Activated CD4-positive, alpha-beta T cell treated with anti-CD3 and anti-CD28 coated beads for 36 hours (primary cell): Measurements from ENCODE around the gene ARPC2. TPM values are rescaled to one million over a fixed set of nuclear protein-coding genes. Genes with fewer than 3 reads are reported as not detected.

Source experiments
- ATAC-seq: fragments of 200-7000 bp; cut with Tn5 transposase; one replicate; pipeline ENCODE4 v1.10.0; 2021; ENCODE audit warnings: mild to moderate bottlenecking, moderate library complexity
- CTCF ChIA-PET: fragments of 350-600 bp; sonication (Branson Sonifier 250); formaldehyde crosslinking; loops from one replicate; lab custom pipeline; 2021; ENCODE audit warnings: antibody characterized with exemption; lab: Charles Lee
- POLR2A ChIA-PET: fragments of 350-600 bp; sonication (Branson Sonifier 250); formaldehyde crosslinking; loops from one replicate; lab custom pipeline; 2021; ENCODE audit warnings: antibody characterized with exemption, inconsistent platforms; lab: Charles Lee
- DNase-seq: peaks from one replicate; pipeline ENCODE4 v3.0.0-alpha.2; 2020
- H3K27ac Mint-ChIP-seq: one replicate; pipeline ENCODE4 v1.8.0; 2021; ENCODE audit warnings: mixed read lengths
- H3K27me3 Mint-ChIP-seq: one replicate; pipeline ENCODE4 v1.8.0; 2021; ENCODE audit warnings: mixed read lengths
- H3K36me3 Mint-ChIP-seq: one replicate; pipeline ENCODE4 v1.8.0; 2021; ENCODE audit warnings: low read depth, mixed read lengths
- H3K4me1 Mint-ChIP-seq: one replicate; pipeline ENCODE4 v1.8.0; 2021; ENCODE audit warnings: mixed read lengths
- H3K4me3 Mint-ChIP-seq: one replicate; pipeline ENCODE4 v1.8.0; 2021; ENCODE audit warnings: mild to moderate bottlenecking, moderate library complexity, mixed read lengths
- H3K9me3 Mint-ChIP-seq: one replicate; pipeline ENCODE4 v1.8.0; 2021; ENCODE audit warnings: low read depth, mixed read lengths
- intact Hi-C, 2 experiments: fragments of 100-400 bp; cut with DNase I in 1 of 2; cut with micrococcal nuclease in 1 of 2; formaldehyde crosslinking; loops; one replicate each; pipeline versions ENCODE4 v1.14.2 to v1.15.1; 2022 to 2024; cut with DNase I, micrococcal nuclease
- total RNA-seq, 2 experiments: library from RNA; stranded (reverse); gene quantifications; one replicate each; pipeline ENCODE4 v1.2.3, GENCODE V29; 2021

The ARPC2 gene
- total RNA-seq, 2 experiments from 2014 or later: 563 to 632 TPM

DNA sequence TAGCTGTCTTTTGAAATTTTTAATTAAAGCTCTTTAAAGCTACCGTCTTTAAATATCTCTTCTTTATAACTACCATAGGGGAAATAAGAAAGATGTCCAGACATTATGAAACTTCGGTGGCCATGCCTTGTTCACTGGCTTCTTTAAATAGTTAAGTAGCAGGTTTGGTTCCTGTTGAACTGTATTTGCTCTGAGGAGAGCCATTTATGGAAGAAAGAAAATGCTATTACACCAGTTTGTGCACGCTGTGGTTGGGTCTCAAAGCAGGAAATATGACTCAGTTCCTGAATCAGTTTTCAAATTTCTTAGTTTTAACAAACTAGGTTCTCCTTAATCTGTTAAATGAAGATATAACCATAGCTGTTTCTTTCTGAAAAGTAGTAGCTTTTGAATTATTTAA, 12.2 kb downstream of the ARPC2 start:
- ATAC-seq (peak; percentile 83), DNase-seq (peak; percentile 70)
- Mint-ChIP-seq H3K4me1 (peaks cover 77% of the 10 kb centered on the region), H3K27ac (peak overlapping the region; percentile 95), H3K27me3 (no peaks in the 10 kb centered on the region), H3K36me3 (peaks cover 85% of the 10 kb centered on the region), H3K9me3 (no peaks in the 10 kb centered on the region), H3K4me3 (peak overlapping the region; percentile 45)
- POLR2A ChIA-PET: interaction anchor here (0.9 to 1.5 kb wide), 3 partner anchors 9 to 13 kb away, joined by 3 to 6 read pairs (median 4); partner anchors contain the start of gene ARPC2
- CTCF ChIA-PET: interaction anchor here (0.6 to 5.0 kb wide), 14 partner anchors 9 to 942 kb away, joined by 3 to 47 read pairs (median 5); partner anchors contain the start of genes ARPC2, CXCR1 and GPBAR1
- intact Hi-C loops: loop anchor here (1.0 to 5.0 kb wide), 6 partner anchors 11 to 668 kb away; partner anchors contain the start of genes AAMP (in 1 of the 2) and PNKD (in 1 of the 2)

DNA sequence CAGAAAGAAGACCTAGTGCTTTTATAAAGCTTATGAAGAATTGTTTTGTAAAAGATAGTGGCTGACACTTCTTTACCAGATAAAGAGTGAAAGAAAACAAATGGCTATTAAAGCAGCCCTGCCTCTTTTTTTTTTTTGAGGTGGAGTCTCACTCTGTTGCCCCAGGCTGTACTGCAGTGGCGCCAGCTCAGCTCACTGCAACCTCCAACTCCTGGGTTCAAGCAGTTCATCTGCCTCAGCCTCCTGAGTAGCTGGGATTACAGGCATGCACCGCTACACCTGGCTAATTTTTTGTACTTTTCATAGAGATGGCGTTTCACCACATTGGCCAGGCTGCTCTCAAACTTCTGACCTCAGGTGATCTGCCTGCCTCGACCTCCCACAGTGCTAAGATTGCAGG, 12.9 kb downstream of the ARPC2 start:
- Mint-ChIP-seq H3K27ac (peak overlapping the region; percentile 90), H3K36me3 (peaks cover 85% of the 10 kb centered on the region), H3K4me3 (peak overlapping the region; percentile 39), H3K27me3 (no peaks in the 10 kb centered on the region), H3K4me1 (peaks cover 75% of the 10 kb centered on the region), H3K9me3 (no peaks in the 10 kb centered on the region)
- peak; percentile 34 for ATAC-seq
- intact Hi-C loops: loop anchor here (1.0 to 5.0 kb wide), 7 partner anchors 12 to 667 kb away; partner anchors contain the start of genes AAMP (in 1 of the 2), BCS1L (in 1 of the 2), PNKD (in 1 of the 2) and ZNF142 (in 1 of the 2)
- DNase-seq: peak; percentile 57
- ChIA-PET CTCF (interaction anchor here (0.8 to 5.0 kb wide), 11 partner anchors 8 to 63 kb away, joined by 3 to 47 read pairs (median 6); partner anchors contain the start of genes ARPC2, CXCR1 and GPBAR1), POLR2A (interaction anchor here (1.3 to 1.5 kb wide), 4 partner anchors 7 to 13 kb away, joined by 3 to 6 read pairs (median 4); partner anchors contain the start of gene ARPC2)

DNA sequence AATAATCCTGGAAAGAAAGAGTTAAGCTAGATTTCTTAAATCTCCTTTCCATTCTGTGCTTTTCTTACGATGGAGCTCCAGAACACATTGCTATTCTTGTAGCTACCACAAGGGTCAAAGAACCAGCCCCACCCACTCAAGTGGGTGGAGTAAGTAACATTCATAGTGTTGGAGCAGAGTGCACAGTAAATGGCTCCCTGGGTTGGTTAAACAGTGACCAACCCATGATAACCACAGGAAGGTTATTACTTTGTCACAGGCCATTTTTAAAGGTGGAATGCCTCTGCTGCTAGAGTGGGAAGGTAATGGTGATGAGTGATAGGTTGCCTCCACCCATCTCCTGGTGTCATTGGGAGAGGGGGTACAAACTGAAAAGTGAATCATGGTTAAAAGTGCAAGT, 13.9 kb downstream of the ARPC2 start:
- Mint-ChIP-seq H3K36me3 (peaks cover 85% of the 10 kb centered on the region), H3K9me3 (no peaks in the 10 kb centered on the region), H3K4me3 (peak overlapping the region; percentile 37), H3K27ac (peak overlapping the region; percentile 90), H3K4me1 (peaks cover 65% of the 10 kb centered on the region), H3K27me3 (no peaks in the 10 kb centered on the region)
- intact Hi-C loops: loop anchor here in 1 of 2 experiments (5.0 kb wide), 1 partner anchor 426 kb away; the partner anchor contains the start of genes BCS1L and ZNF142
- ChIA-PET CTCF (interaction anchor here (1.0 to 5.0 kb wide), 9 partner anchors 11 to 53 kb away, joined by 3 to 47 read pairs (median 5); partner anchors contain the start of genes AAMP, GPBAR1 and PNKD), POLR2A (interaction anchor here (0.5 to 1.5 kb wide), 6 partner anchors 8 to 651 kb away, joined by 3 to 4 read pairs (median 3); no protein-coding TSS in a partner anchor)
- peak; percentile 54 for DNase-seq
- ATAC-seq: peak; percentile 72

DNA sequence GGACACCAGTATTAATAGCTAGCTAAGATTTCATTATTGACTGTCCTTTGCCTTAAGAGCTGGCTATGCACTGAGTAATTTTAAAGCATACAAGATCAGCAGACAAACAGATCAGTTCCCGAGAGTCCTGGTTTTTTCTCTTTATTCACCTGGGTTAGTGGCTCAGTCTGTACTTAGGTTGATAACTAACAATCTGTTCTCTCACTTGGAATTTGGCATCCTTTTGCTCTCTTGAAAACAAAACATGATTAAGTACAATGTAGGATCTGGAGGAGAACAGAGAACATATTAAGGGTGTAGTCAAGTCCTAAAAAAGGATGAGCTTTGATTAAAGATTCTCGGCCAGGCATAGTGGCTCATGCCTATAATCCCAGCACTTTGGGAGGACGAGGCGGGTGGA, 16.6 kb downstream of the ARPC2 start:
- POLR2A ChIA-PET: no interaction called here

DNA sequence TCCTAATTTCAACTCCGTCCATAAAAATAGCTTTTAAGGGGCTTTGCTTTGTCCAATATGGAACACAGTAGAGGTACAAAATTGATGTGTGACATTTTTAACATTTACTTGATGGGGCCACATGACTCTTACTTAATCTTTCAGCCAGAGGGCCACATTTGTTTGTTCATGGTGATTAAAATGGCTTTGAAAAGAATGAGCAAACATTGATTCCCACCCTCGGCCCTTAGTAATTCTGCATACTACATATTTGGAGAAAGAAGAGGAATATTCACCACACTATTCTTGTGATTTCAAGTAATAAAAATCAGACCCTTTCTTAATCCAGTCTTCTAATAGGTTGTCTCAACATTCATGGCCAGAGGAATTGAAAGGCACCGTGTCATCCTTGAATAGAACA, 17.5 kb downstream of the ARPC2 start:
- no peak overlapping the region for H3K4me3 Mint-ChIP-seq
- CTCF ChIA-PET: interaction anchor here (0.9 to 1.1 kb wide), 3 partner anchors 12 to 26 kb away, joined by 3 read pairs; no protein-coding TSS in a partner anchor
- no peaks in the 10 kb centered on the region for H3K27me3 Mint-ChIP-seq
- H3K36me3 Mint-ChIP-seq: peaks cover 81% of the 10 kb centered on the region
- H3K9me3 Mint-ChIP-seq: no peaks in the 10 kb centered on the region
- DNase-seq (no peak), ATAC-seq (no peak)
- intact Hi-C loops: loop anchor here in 1 of 2 experiments (2.0 to 5.0 kb wide), 2 partner anchors 14 to 423 kb away; partner anchors contain the start of genes BCS1L and ZNF142
- H3K27ac Mint-ChIP-seq: no peak overlapping the region
- peaks cover 34% of the 10 kb centered on the region for H3K4me1 Mint-ChIP-seq
- POLR2A ChIA-PET: interaction anchor here (1.2 kb wide), 1 partner anchor 9 kb away, joined by 3 read pairs; no protein-coding TSS in a partner anchor

More for the DNA sequence above, 16.6 kb downstream of the ARPC2 start:
- no peak for ATAC-seq
- intact Hi-C loops: loop anchor here in 1 of 2 experiments (5.0 kb wide), 1 partner anchor 424 kb away; the partner anchor contains the start of genes BCS1L and ZNF142
- Mint-ChIP-seq H3K27ac (peak overlapping the region; percentile 73), H3K4me3 (no peak overlapping the region), H3K9me3 (no peaks in the 10 kb centered on the region), H3K36me3 (peaks cover 79% of the 10 kb centered on the region), H3K4me1 (peaks cover 42% of the 10 kb centered on the region), H3K27me3 (no peaks in the 10 kb centered on the region)
- CTCF ChIA-PET: interaction anchor here (0.6 to 1.1 kb wide), 4 partner anchors 15 to 206 kb away, joined by 3 to 5 read pairs (median 3); no protein-coding TSS in a partner anchor
- DNase-seq: no peak

DNA sequence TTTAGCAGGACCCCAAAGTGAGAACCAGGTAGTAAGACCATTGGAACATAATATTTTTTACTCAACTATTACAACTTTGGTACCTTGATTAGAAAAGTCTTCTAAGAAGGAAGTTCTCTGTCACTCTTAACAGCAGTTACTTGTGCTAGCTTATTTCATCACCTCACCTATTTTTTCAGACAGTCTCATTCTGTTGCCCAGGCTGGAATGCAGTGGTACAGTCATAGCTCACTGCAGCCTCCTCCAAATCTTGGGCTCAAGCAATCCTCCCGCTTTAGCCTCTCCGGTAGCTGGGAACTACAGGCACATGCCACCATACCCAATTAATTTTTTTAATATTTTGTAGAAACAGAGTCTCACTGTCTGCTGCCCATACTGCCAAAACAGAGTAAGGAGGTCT, 18.0 kb downstream of the ARPC2 start:
- no peaks in the 10 kb centered on the region for H3K27me3 Mint-ChIP-seq
- intact Hi-C loops: loop anchor here in 1 of 2 experiments (2.0 kb wide), 1 partner anchor 14 kb away; no protein-coding TSS in a partner anchor
- H3K27ac Mint-ChIP-seq: no peak overlapping the region
- CTCF ChIA-PET: interaction anchor here (0.8 to 1.1 kb wide), 3 partner anchors 12 to 24 kb away, joined by 3 read pairs; no protein-coding TSS in a partner anchor
- POLR2A ChIA-PET: interaction anchor here (1.2 kb wide), 1 partner anchor 10 kb away, joined by 3 read pairs; no protein-coding TSS in a partner anchor
- H3K4me1 Mint-ChIP-seq: peaks cover 31% of the 10 kb centered on the region
- ATAC-seq (no peak), DNase-seq (no peak)
- H3K36me3 Mint-ChIP-seq: peaks cover 84% of the 10 kb centered on the region
- H3K9me3 Mint-ChIP-seq: no peaks in the 10 kb centered on the region
- no peak overlapping the region for H3K4me3 Mint-ChIP-seq

DNA sequence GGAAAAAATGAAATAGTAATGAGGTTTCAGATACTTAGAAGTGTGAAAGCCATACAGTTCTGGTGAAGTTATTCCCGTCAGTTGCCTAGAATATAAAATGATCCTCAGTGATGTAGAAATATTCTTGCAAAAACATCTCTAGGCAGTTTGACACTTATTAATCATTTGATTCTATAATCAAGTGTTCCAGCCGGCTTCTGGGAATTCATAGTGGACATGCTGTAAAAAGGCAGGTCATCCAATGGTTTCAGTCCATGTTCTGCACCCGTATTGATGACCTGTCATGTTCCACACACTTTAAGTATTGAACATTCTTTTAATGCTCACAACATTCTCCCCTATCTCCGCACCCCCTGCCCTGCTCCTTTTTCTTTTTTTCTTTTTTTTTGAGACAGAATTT, 19.8 kb downstream of the ARPC2 start:
- CTCF ChIA-PET: interaction anchor here (0.9 to 2.4 kb wide), 4 partner anchors 9 to 50 kb away, joined by 3 to 9 read pairs (median 5); no protein-coding TSS in a partner anchor
- intact Hi-C loops: no loop called here
- H3K36me3 Mint-ChIP-seq: peaks cover 81% of the 10 kb centered on the region

DNA sequence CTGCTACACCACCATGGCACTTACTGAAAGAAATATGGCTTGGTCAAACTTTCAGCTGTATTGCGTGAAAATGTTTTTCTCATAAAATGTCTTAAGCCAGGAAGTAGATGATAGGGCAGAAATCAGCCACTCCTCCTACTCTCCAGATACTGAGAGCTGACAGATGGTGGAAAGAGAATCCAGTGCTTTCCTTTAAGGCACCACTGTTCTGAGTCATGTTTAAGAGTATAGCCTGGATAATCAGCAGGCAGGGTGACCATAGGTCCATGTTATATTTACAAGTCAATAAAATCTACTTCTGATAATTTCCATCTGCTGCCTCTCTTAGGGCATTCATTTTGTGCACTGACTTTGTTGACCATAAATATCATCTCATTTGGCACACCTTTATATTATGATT, 21.9 kb downstream of the ARPC2 start:
- Mint-ChIP-seq H3K27ac (peak overlapping the region; percentile 76), H3K27me3 (no peaks in the 10 kb centered on the region), H3K9me3 (no peaks in the 10 kb centered on the region), H3K36me3 (peaks cover 84% of the 10 kb centered on the region), H3K4me3 (no peak overlapping the region), H3K4me1 (peaks cover 12% of the 10 kb centered on the region)
- POLR2A ChIA-PET: interaction anchor here (0.8 kb wide), 1 partner anchor 10 kb away, joined by 3 read pairs; no protein-coding TSS in a partner anchor
- CTCF ChIA-PET: interaction anchor here (2.3 to 2.4 kb wide), 2 partner anchors 11 to 17 kb away, joined by 6 to 9 read pairs; no protein-coding TSS in a partner anchor
- intact Hi-C loops: loop anchor here in 1 of 2 experiments (1.0 kb wide), 1 partner anchor 17 kb away; no protein-coding TSS in a partner anchor
- ATAC-seq (no peak), DNase-seq (no peak)

More for the DNA sequence above, 19.8 kb downstream of the ARPC2 start:
- H3K27me3 Mint-ChIP-seq: no peaks in the 10 kb centered on the region
- ATAC-seq: no peak
- no peak overlapping the region for H3K4me3 Mint-ChIP-seq
- H3K4me1 Mint-ChIP-seq: peaks cover 18% of the 10 kb centered on the region
- no peak for DNase-seq
- H3K9me3 Mint-ChIP-seq: no peaks in the 10 kb centered on the region
- H3K27ac Mint-ChIP-seq: no peak overlapping the region
- POLR2A ChIA-PET: no interaction called here

DNA sequence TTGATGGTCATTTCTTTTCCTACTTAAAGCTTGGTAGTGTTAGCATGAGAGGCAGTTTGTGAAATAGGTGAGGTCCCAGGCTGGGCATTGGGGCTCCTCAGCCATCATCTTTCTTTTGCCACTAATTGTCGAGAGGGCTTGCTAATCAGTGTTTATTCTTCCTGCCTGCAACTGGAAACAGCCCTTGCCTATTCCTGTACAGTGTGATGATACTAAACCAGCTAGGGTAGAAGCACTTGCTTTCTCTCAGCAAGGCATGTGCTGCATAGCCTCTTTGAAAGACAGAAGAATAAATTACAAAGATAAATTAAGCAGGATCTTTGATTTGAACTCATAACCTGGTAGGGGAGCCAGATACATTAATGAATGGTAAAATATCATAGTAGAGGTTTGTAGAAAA, 27.2 kb downstream of the ARPC2 start:
- DNase-seq (no peak), ATAC-seq (no peak)
- ChIA-PET POLR2A (interaction anchor here (0.7 to 1.6 kb wide), 2 partner anchors 11 to 13 kb away, joined by 3 to 4 read pairs; no protein-coding TSS in a partner anchor), CTCF (interaction anchor here (1.0 to 5.3 kb wide), 5 partner anchors 9 to 63 kb away, joined by 5 to 29 read pairs (median 6); no protein-coding TSS in a partner anchor)
- Mint-ChIP-seq H3K27me3 (no peaks in the 10 kb centered on the region), H3K36me3 (peaks cover 79% of the 10 kb centered on the region), H3K9me3 (no peaks in the 10 kb centered on the region), H3K4me1 (peaks cover 5% of the 10 kb centered on the region), H3K27ac (peak overlapping the region; percentile 38), H3K4me3 (no peak overlapping the region)
- intact Hi-C loops: no loop called here

DNA sequence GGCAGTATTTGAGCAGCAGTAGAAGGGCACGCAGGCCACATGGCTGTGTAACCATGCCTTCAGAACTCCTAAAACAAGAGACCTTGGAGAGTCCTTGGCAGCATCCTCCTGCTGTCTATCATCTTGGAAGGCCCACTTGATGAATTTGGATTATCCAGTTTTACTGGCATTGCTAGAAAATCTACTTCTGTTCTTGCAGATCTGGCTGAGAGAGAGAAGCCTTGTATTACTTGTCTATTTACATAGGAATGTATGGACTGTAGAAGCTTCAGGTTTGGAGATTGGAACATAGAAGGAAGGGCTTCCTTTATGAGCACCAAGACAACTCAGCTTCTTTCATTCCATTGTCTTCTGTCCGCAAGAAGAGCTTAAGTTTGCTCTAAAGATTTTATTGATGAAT, 27.7 kb downstream of the ARPC2 start:
- Mint-ChIP-seq H3K4me3 (no peak overlapping the region), H3K27ac (peak overlapping the region; percentile 38), H3K4me1 (peaks cover 5% of the 10 kb centered on the region), H3K9me3 (no peaks in the 10 kb centered on the region), H3K27me3 (no peaks in the 10 kb centered on the region), H3K36me3 (peaks cover 79% of the 10 kb centered on the region)
- DNase-seq: no peak
- ChIA-PET CTCF (interaction anchor here (1.2 to 5.3 kb wide), 4 partner anchors 10 to 15 kb away, joined by 4 to 29 read pairs (median 15); no protein-coding TSS in a partner anchor), POLR2A (interaction anchor here (0.7 to 1.6 kb wide), 2 partner anchors 10 to 13 kb away, joined by 3 to 4 read pairs; no protein-coding TSS in a partner anchor)
- intact Hi-C loops: no loop called here
- no peak for ATAC-seq
